ENCODE measurements around the gene CAD.

Gene CAD

DNA sequence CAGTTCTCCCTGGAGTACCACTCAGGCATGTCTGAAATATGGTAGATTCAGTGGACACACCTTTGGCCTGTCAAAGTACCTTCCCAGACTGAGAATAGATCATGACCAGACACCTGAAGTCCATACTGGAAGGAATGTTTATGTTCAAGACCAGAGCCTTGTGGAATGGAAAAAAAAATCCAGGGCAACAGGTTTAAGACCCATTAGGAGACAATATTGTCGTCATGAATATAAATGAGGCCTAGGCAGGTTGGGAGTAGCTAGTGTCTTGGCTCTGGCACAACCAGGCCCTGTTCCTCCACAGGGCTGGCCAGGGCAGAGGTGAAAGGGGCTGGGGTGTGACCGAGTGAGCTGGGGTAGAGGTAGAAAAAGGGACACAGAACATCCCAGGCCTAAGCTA lies 18.5 kb upstream of the CAD start:
- no peak for DNase-seq (ENCODE audit: low spot score)

- DNase-seq (ENCODE audit: low spot score), result no peak
Observed at GRCh38 chr2:27199241-27199640, 17.9 kb upstream of the CAD start.

- DNase-seq (ENCODE audit: low spot score), result no peak
Observed at GRCh38 chr2:27201675-27202074, 15.5 kb upstream of the CAD start.

DNA sequence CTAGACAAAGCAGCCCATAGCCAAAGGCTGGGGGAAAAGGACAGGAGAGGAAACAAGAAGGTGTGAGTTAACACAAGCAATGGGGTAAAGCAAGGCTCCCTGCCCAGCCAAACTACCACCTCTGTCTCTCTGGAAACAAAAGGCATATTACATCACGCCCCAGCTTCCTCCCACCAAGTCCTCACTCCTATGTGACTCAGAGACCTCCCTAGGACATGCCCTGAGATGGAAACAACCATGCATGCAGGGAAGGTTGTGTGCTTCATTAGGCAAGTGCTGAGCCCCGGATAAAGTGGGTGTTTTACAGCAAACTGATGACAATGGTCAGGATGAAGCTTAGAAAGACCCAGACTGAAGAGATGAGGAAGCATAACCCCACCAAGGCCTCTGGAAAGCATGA lies 14.3 kb upstream of the CAD start:
- no peak for DNase-seq (ENCODE audit: low spot score)

- DNase-seq (ENCODE audit: low spot score), result no peak
Observed at GRCh38 chr2:27203741-27204140, 13.4 kb upstream of the CAD start.

- no peak for DNase-seq (ENCODE audit: low spot score)
Observed at GRCh38 chr2:27204566-27204965, 12.6 kb upstream of the CAD start.

DNA sequence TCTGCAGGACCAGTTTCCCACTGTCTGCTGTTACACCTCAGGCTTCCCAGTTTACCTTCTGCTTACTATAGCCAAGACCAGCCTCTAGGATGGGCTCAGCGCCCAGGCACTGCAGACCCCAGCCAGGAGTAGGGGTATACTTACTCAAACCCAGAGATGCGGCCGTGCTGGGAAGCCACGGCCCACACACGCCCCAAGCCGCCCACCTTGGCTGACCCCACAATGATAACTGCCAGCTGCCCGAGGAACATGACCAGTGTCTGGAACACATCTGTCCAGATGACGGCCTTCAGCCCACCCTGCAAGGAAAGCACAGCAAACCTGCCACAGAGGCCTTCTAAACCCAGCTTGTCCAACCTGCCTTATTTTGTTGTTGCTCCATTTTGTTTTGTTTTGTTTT lies 12.0 kb upstream of the CAD start:
- DNase-seq (ENCODE audit: low spot score), result no peak

GRCh38 chr2:27206346-27206745 lies 10.8 kb upstream of the CAD start:
- no peak for DNase-seq (ENCODE audit: low spot score)

DNA sequence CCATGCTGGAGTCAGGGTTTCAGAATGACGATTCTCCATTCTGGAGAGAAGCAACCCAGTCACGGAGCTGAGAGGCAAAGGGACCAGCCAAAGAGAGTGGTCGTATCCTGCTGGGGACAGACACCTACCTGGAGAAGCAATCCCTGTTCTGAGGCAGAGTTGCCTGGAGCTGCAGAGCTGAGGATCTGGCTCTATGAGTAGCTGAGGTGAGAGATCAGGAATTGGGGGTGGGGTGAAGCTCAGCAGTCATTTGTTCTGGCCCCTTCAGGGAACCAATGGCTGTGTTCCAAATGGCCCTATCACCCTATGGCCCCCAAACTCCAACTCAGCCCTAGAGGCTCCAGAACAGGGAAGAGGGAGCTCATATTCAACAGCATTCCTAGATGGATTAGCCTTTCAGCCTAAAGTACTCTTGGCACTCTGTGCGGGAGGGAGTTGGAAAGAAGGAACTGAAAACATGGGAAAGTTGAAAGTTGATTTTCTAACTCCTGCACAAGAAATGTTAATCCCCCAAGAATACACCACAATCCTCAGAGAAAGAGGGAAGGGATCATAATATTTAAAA lies 8.6 kb upstream of the CAD start:
- no peak for DNase-seq (ENCODE audit: low spot score)

- no peak for DNase-seq (ENCODE audit: low spot score)
Observed at GRCh38 chr2:27209621-27210401, 7.4 kb upstream of the CAD start.

DNA sequence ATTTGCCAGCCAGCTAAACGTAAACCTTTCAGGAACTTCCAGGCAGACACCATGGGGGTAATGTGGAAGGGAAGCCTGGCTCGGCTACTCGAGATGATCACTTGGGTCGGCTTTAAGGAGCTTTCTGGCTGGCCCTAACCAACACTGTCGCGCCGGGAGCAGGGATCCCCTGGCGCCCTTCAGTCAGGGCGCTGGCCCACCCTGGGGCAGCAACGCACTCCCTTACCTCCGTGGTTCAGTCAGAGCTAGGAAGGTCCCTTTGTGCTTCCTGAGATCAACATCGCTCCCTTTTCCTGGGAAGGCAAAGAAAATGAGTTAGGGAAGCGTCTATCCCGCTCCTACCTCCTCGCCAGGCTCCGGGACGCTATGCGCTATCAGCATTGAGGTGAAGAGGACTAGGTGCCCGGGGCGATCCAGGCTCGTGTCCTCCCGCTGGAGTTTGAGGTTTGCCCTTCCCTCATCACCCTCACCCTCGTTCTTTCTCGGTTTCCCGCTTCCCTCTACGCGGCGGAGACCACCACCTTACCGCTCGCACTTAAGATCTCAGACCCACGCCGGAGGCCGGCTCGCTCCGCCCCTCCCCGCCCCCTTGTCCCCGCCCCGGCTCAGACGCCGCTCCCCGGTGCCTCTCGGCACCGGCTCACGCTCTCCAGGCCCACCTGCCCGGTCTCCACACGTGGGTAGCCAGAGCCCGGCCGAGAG lies 5.8 kb upstream of the CAD start:
- peak; percentile 55 for DNase-seq (ENCODE audit: low spot score)

DNA sequence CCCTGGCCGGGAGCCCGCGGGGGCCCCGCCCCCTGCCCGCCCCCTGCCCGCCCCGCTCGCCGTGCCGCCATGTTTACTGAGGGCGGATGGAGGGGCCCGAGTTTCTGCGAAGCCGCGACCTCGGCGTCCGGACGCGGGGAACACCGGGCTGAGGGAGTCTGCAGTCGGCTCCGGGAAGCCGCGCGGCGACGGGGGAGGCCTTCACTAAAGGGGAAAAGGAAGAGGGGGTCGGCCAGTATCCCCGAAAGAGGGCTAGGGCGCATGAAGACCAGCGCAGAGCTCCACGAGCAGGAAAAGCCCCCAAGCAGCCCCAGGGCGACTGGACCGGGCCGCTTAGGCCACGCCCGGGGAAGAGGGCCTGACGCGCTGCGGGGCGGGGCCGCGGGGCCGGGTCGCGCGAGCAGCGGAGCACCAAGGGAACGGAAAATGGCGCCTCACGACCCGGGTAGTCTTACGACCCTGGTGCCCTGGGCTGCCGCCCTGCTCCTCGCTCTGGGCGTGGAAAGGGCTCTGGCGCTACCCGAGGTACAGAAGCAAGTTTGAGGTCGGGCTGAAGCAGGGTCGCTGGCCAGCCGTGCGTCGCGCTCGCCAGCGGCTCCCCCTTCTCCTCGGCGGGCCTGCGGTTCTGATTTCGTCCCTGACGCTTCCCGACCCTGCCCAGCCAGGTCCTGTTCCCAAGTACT lies 5.1 kb upstream of the CAD start, which contains the start of the genes ATRAID and SLC5A6:
Gene ATRAID (plus strand): TSS at position 99 of the 683 bp plus-strand sequence. CDS start 328 bp downstream, at position 427.
Gene SLC5A6 (minus strand): TSS at position 326 of the 683 bp plus-strand sequence. CDS start 4,618 bp downstream, outside the sequence.
- peak; percentile 98 for DNase-seq (ENCODE audit: low spot score)

DNA sequence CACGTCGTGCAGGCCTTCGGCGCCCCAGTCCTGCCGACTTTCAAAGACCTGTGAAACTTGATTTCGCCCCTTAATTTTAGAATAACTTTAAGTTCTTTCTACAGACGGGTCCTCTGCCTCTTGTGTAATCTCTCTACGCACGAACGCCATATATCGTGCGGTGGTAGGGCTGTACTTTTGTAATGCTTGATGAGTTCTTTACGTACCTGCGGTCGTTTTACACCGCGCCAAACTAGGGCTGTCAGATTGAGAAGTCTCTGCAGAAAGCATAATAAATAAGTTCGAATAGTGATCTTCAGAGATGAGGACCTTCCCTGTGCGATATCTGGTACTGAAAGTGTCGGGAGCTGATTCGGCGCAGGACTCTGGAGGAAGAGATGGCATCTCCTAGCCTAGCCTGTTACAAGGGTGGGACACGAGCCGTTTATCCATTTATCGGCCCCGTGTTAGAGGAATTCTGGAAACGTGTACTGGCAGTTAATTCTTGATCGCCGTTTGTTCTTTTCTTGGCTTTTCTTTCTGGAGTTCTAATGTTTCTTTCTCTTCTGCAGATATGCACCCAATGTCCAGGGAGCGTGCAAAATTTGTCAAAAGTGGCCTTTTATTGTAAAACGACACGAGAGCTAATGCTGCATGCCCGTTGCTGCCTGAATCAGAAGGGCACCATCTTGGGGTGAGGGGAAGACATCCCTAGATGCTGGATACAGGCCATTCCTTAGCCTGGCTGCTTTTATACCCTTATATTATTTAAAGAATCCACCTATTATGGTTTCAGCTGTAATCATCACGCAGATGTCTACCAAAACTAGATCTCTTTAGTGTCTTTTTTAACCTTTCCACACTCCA lies 4.3 kb upstream of the CAD start:
- peak; percentile 72 for DNase-seq (ENCODE audit: low spot score)

DNA sequence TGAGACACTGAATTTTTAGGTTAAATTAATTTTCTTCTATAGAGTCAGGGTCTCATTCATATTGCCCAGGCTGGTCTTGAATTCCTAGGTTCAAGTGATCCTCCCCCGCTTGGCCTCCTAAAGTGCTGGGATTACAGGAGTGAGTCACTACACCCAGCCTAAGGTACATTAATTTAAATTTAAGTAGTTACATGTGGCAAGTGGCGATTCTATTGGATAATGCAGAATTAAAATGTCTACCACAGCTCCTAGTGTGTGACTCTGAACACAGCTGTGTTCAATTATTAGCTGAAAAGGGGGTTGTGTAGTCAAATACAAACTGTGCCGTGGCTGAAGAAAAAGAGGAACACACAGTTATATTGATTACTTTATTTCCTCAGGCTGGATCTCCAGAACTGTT lies 2.2 kb upstream of the CAD start:
- no peak for DNase-seq (ENCODE audit: low spot score)

DNA sequence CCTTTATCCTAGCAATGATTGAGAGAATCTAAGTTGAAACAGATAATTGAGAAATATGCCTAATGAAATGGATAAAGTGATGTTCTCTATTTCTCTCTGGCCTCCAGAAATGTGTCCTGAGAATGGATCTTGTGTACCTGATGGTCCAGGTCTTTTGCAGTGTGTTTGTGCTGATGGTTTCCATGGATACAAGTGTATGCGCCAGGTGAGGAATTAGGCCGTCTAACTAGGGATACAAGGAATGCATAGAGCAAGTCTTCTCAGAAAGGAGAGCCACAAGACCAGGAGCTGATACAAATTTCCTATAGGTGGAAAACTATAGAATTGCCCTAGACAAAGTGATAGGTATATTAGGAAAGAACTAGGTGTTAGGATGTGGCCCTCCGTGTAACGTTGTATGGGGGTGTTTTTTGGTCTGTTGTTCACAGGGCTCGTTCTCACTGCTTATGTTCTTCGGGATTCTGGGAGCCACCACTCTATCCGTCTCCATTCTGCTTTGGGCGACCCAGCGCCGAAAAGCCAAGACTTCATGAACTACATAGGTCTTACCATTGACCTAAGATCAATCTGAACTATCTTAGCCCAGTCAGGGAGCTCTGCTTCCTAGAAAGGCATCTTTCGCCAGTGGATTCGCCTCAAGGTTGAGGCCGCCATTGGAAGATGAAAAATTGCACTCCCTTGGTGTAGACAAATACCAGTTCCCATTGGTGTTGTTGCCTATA lies 592 bp upstream of the CAD start:
- DNase-seq (ENCODE audit: low spot score), result no peak

DNA sequence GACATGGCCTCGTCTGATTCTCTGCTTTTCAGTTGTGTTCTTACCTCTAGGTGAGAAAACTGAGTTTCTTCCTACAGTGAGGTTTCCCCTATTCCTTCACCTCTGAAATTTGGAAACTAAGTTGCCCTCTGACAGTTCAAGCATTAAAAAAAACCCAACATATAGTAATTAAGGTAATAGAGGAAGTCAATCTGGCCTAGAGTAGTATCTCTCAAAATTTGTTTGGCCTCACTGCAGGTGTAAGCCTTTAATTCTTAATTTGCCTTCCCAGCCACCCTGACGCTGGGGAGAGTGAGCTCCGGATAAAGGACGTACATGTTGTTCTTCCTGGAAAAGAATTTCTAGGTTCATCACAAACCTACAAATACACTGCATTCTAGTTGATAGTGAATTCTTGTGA lies 1.4 kb downstream of the CAD start:
- DNase-seq (ENCODE audit: low spot score), result no peak

DNA sequence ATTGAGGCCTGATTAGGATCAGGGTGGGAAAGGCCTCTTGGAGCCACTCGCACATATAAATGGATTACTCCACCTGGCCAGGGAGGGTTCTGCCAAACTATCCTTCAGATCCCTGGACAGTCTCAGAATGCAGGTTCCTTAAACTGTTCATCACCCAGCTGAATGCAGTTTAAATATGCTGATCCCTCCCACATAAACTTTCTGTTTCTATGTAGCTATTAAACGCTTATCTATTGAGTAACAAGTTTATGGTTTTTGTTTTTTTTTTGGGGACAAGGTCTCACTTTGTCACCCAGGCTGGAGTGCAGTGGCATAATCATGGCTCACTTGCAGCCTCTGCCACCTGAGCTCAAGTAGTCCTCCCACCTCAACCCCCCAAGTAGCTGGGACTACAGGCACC lies 1.9 kb downstream of the CAD start:
- no peak for DNase-seq (ENCODE audit: low spot score)

DNA sequence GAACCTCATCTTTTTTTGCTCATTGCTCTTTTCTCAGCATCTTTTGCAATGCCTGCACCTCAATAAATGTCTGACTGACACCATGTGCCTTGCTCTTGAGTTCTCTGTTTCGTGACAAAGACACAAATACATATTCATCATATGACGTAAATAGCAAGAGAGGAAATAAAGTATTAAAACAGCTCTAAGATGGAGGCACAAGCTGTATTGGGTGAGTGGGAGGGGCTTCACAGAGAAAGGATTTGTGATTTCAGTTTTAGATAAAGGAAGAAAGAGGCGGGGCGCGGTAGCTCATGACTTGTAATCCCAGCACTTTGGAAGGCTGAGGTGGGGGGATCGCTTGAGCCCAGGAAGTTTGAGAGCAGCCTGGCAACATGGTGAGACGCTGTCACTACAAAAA lies 2.9 kb downstream of the CAD start:
- DNase-seq (ENCODE audit: low spot score), result no peak

- DNase-seq (ENCODE audit: low spot score), result no peak
Observed at GRCh38 chr2:27221166-27221565, 4.0 kb downstream of the CAD start.

- no peak for DNase-seq (ENCODE audit: low spot score)
Observed at GRCh38 chr2:27222407-27222806, 5.2 kb downstream of the CAD start.

GRCh38 chr2:27223416-27223815 lies 6.2 kb downstream of the CAD start:
- DNase-seq (ENCODE audit: low spot score), result no peak

Measured in hepatic stellate cell (primary cell).